ENCODE data around the gene TNFSF4.
"Not testable (repeated sequence)": the region's sequence is repeated elsewhere in the genome, so short reads cannot be mapped to it uniquely, and the experiment has no call there.

TNFSF4 gene

DNA sequence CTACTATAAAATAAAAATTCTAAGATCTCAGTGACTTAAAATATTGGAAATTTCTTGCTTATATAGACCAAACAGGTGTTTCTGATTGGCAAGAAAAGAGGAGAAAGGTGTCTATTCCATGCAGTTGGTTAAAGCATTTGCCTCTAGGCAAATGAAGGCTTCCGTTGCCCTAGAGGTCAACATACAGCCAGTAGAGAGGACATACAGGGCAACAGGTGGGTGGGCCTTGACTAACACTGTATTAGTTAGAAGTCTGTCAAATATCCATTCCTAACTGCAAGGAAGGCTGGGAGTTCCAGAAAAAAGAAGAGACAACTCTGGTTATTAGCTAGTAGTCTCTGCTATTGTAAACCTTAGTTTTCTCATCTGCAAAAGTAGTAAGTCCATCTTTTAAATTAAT lies 43.0 kb downstream of the TNFSF4 start:
- DNase-seq, result no peak

DNA sequence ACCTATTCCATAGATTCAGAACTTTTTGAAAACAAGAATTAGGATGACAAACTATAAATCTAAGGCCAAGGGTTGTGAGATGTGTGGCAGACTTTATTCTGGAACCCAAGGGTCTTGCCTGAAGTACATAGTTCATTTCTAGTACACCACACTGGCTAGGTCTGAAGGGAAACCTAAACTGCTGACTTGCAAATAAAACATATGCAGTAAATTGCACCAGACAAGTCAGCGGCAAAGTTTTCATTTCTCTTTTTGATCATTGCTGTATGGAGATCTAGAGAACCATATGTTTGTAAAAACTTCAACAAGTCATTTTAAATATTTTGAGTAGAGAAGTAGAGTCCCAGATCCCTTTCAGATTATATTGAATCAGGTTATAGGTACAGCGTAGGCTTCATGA lies 43.9 kb downstream of the TNFSF4 start:
- no peak for DNase-seq

DNA sequence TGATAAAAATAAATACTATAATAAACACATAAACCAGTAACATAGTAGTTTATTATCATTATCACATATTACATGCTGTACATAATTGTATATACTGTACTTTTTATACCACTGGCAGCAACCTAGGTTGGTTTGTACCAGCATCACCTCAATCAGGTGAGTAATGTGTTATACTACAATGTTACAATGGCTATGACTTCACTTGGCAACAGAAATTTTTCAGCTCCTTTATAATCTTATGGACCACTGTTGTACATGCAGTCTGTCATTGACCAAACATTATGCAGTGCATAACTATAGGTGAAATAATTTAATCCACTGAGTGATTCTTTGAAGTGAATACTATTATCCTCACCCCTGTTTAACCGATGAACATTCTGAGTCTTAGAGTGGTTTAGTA lies 44.5 kb downstream of the TNFSF4 start:
- DNase-seq, result no peak

DNA sequence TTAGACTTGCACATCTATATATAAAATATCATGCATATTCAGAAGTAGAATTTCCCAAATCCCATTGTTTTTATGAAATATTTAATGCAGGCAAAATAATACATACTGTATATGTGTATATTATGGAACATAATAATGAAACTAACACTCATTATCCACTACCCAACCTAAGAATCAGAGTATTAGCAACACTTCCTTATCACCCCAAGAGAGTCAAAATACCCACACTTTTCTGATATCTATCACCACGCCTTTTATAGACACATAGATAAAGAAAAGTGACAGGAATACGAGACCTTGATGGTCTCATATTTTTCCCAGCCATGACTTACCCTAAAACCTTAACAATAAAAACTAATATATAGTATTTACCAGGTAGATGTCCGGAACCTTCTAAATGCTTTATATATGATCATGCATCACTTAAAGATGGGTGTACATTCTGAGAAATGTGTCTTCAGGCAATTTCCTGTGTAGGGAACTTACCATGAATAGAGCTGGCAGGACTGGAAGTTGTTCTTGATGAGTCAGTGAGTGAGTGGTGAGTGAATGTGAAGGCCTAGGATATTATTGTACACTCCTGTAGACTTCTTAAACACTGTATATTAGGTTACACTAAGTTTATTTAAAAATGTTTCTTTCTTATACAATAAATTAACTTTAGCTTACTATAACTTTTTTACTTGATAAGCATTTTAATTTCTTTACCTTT lies 45.5 kb downstream of the TNFSF4 start:
- no peak for DNase-seq

DNA sequence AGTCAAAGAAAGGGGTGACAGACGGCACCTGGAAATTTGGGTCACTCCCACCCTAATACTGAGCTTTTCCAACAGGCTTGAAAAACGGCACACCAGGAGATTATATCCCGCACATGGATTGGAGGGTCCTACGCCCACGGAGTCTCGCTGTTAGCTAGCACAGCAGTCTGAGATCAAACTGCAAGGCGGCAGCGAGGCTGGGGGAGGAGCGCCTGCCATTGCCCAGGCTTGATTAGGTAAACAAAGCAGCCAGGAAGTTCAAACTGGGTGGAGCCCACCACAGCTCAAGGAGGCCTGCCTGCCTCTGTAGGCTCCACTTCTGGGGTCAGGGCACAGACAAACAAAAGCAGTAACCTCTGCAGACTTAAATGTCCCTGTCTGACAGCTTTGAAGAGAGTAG lies 53.2 kb downstream of the TNFSF4 start:
- DNase-seq, result not testable (repeated sequence)

DNA sequence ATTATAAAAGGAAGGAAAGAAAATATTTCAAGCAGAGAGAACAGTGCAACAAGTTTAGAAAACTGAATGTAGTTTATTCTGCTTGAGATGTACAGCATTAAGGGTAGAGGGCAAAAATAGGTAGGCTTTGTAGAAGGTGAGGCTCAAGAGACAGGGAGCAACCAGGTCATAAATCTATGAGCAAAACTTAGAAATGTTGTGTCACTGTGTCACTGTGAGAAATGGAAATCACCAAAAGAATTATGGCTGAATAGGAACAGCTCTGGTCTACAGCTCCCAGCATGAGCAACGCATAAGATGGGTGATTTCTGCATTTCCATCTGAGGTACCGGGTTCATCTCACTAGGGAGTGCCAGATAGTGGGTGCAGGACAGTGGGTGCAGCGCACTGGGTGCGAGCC lies 53.6 kb downstream of the TNFSF4 start:
- DNase-seq, result no peak

DNA sequence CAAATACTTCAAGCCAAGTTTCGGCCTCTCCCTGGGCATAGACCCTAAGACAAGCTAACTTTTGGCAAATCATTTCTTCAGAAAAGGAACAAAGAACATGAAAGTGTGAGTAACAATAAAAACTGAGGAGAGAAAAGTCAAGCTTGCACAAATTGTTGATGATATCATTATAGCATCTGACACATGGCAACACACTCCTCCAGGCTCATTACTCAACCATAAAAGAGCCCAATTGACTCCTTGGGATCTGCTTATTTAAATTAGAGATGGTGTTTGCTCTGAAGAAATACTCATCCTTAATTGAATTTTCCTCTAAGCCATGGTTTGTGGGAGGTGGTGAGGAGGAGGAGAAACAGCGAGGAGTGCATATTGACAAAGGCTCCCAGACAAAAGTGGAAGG lies 54.5 kb downstream of the TNFSF4 start:
- peak in 1 of 58 donors; percentile 3 for DNase-seq

DNA sequence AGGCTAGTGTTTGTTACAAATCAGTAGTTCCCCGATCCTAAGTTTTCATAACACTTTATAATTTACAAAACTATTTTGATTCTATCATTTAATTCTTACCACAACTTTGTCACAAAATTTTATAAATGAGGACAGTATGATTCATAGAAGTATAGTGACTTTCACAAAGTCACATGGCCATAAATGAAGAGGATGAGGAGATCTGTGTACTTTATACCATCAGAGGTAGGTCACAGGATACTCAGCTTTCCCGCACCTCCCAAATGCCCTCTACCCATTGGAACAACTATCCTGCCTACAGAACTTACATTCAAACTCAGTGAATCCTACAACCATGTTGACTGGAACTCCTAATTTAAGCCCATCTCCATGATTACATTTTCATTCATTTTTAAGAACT lies 56.3 kb downstream of the TNFSF4 start:
- no peak for DNase-seq

DNA sequence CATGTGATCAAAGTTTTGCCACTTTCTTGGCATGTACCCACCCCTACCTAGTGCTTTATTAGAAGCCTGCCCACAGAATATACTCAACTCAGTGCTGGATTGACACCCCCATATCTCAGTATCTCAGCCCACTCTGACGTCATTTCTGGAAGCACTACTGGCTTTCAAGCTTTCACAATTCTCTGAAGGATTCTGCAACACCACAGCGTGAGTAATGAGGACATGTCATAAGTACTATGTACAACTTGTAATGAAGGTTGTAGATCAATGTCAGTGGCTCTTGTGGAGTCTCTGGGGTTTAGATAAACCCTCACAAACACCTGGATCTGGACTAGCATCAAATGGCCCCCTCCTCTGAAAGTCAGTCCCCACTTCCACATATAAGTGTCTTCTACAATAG lies 57.2 kb downstream of the TNFSF4 start:
- DNase-seq, result no peak

DNA sequence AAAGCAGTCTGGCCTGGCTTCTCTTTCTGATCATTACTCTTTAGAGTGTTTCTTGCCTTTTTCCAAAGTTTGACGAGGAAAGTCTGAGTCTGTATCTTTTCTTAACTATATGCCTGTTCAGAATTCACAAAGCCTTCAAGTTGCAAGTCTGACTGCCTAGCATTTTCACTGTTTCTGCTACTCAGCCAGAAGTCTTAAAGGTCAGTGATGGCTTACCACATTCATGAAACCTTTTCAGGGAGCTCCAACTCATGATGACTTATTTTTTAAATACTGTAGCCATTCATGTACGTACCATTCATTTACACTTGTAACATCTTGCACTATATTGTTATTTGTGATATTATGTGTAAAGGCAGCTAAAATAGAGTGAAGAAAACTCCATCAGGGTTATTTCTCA lies 58.2 kb downstream of the TNFSF4 start:
- no peak for DNase-seq

DNA sequence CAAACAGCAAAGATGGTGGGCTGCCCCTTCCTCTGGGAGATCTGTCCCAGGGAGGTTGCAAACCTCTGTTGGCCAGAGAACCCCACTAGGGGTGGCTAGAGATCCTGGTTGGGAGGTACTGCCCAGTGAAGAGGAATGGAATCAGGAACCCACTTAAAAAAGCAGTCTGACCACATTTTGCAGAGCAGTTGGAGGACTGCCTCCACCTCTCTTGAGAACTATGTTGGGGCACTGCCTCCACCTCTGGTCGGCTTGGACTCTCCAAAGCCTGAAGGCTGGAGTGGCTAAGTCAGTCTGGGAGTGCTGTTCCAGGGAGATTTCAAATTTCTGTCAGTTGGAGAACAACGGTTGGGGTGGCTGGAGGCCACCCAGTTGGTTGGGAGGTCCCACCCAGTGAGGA lies 58.6 kb downstream of the TNFSF4 start:
- no peak for DNase-seq

DNA sequence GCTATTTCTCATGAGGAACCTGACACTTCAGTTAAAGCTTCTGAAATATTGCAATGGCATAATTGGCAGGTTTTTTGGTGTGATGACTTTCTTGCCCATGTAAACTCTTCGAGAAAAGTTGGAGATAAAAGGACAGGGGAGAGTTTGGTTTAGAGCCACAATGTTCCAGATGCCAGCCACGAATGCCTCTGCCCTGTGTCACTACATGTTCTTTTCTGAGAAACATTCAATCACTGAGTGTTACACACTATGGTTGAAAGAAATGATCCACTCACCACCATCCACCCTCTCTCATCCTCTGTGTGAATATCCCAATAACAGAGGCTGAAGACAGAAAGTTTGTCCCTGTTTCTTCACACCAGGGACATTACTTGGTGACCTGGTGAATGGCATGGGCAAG lies 66.4 kb downstream of the TNFSF4 start:
- no peak for DNase-seq

DNA sequence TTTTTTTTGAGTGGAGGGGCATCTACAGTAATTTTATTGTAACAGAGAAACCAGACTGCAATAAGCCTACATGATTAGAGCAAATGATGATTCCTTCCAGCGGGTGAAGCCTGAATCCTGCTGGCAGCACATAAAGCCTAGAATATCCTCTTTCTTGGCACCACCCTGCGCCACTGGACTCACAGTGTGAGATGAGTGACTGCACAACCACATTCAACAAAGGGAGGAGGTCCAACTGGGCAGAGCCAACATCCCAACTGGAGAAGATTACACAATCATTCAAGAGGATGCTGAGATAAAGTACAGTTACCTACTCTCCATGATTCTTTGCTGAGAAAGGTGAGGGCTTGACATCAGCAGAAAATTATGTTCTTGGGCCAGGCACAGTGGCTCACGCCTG lies 67.4 kb downstream of the TNFSF4 start:
- DNase-seq, result no peak

DNA sequence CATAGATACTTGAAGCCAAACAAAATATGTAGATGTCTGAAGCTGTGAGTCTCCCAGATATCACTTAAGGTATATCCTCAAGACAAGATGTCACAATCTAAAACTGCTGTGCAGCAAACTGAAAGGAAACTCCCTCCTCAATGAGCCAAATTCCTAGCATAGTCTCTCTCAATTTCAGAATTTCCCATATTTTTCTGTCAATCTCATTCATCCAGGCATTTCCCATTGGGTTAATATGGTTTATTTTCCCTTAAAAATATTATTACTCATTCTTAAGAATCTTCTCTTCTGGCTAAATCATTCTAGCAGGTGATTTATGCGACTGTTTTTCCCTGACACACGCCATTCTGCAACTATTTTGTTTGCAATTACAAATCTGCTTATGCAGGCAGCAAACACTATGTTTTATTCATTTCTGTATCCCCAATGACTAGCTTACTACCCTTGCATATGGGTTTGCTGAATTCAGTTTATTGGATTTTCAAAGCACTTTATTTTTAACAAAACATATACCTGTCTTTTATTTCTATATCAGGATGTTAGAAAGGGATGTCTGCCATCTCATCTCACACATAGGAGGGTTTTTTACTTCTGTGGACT lies 69.9 kb downstream of the TNFSF4 start:
- no peak for DNase-seq

DNA sequence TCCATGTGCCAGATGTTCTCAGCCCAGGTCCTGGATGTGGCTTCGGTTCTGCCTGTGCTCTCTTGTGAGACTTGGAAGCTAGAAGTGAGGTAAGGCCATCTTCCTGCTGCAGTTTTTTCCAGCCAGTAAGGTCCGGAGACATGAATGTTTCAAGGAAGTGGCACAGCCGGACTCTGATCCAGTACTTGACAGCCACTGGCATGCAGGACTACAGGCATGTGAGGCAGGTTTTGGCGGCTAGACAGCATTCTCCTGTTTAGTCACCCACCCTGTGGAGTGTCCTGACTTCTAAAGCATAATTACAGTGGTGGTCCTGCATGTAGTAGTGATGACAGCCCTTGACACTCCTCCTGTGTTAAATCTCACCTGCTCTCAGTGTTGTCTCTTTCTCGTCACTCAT lies 72.3 kb downstream of the TNFSF4 start:
- no peak for DNase-seq

DNA sequence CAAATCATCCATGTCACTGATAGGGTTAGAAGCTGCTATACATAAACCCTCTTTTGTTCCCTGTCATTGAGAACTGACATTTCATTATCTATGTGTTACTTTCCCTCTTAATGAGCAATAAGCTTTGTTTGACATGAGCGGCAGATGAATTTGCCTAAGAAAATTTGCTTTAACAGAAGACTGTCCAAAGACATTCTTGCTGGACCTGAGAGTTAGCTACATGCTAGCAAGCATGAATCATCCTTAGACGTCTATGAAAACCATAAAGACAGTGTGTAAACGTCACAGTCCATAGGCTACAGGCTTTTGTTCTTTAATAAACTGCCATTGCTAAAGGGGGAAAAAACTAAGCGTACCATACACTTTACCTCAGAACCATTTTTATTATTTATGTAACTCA lies 73.1 kb downstream of the TNFSF4 start:
- no peak for DNase-seq
